ENCODE data around the gene STAM2.

The STAM2 gene

DNA sequence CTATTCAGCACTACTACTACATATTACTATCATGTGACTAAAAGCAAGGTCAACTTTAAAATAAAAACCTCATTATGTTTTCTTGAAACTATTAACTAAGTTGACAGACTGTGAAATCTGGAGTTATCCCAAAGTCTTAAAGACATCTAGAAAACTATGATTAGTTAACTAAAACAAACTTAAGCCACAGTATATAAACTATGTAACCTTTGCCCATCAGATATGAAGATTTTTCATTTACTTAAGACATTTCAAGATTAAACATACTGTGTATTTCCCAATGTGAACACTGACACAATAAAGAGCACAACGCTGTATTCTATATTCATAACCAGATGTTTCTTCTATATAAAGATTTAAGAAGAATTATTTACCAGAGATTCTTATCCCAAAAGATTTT, 43.3 kb downstream of the STAM2 start:
- TF ChIP-seq CTCF (IDR thresholded peaks at IDR 0.05; ENCODE audit: low read depth, low read length, missing control alignments) = no peak
- no peaks in the 10 kb centered on the region for H3K36me3 ChIP-seq (replicated peaks)
- in situ Hi-C loops (cut with HindIII; ENCODE audit: low pct_ligation_motif_present, low sequenced_read_pairs) = no loop called here
- no peak for DNase-seq
- H3K27me3 ChIP-seq (replicated peaks) = no peaks in the 10 kb centered on the region
- no peak overlapping the region for H3K27ac ChIP-seq
- H3K4me3 ChIP-seq (ENCODE audit: low read depth, low read length) = no peak overlapping the region

- Histone ChIP-seq H3K27ac (no peak overlapping the region), H3K36me3 (replicated peaks) (peaks cover 5% of the 10 kb centered on the region), H3K4me3 (ENCODE audit: low read depth, low read length) (no peak overlapping the region), H3K27me3 (replicated peaks) (no peaks in the 10 kb centered on the region)
- DNase-seq = no peak
- in situ Hi-C loops (cut with HindIII; ENCODE audit: low pct_ligation_motif_present, low sequenced_read_pairs) = no loop called here
- TF ChIP-seq CTCF (IDR thresholded peaks at IDR 0.05; ENCODE audit: low read depth, low read length, missing control alignments) = no peak
Observed at GRCh38 chr2:152127628-152128027, 47.9 kb downstream of the STAM2 start.

GRCh38 chr2:152126664-152127063, 48.9 kb downstream of the STAM2 start:
- Histone ChIP-seq H3K27me3 (replicated peaks) (no peaks in the 10 kb centered on the region), H3K27ac (no peak overlapping the region), H3K36me3 (replicated peaks) (peaks cover 5% of the 10 kb centered on the region), H3K4me3 (ENCODE audit: low read depth, low read length) (no peak overlapping the region)
- in situ Hi-C loops (cut with HindIII; ENCODE audit: low pct_ligation_motif_present, low sequenced_read_pairs) = no loop called here
- DNase-seq = no peak
- no peak for TF ChIP-seq CTCF (IDR thresholded peaks at IDR 0.05; ENCODE audit: low read depth, low read length, missing control alignments)

DNA sequence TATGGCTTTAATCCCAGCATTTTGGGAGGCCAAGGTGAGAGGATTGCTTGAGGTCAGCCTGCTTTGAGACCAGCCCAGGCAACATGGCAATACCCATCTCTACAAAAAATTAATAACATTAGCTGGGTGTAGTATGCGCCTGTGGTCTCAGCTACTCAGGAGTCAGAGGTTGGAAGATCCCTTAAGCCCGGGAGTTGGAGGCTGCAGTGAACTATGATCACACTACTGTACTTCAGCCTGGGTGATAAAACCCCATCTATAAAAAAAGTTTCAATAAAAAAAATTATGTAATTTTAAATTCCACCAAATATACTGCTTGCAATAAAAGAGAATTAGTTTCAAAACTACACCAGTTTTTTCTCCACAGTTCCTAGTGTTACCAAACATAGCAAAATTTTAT, 53.4 kb downstream of the STAM2 start:
- Histone ChIP-seq H3K27me3 (replicated peaks) (no peaks in the 10 kb centered on the region), H3K27ac (no peak overlapping the region), H3K4me3 (ENCODE audit: low read depth, low read length) (no peak overlapping the region), H3K36me3 (replicated peaks) (peaks cover 9% of the 10 kb centered on the region)
- no peak for DNase-seq
- no peak for TF ChIP-seq CTCF (IDR thresholded peaks at IDR 0.05; ENCODE audit: low read depth, low read length, missing control alignments)
- in situ Hi-C loops (cut with HindIII; ENCODE audit: low pct_ligation_motif_present, low sequenced_read_pairs) = no loop called here

- Histone ChIP-seq H3K27me3 (replicated peaks) (no peaks in the 10 kb centered on the region), H3K36me3 (replicated peaks) (peaks cover 9% of the 10 kb centered on the region), H3K4me3 (ENCODE audit: low read depth, low read length) (no peak overlapping the region), H3K27ac (no peak overlapping the region)
- TF ChIP-seq CTCF (IDR thresholded peaks at IDR 0.05; ENCODE audit: low read depth, low read length, missing control alignments) = no peak
- no peak for DNase-seq
- in situ Hi-C loops (cut with HindIII; ENCODE audit: low pct_ligation_motif_present, low sequenced_read_pairs) = no loop called here
Observed at GRCh38 chr2:152120430-152120829, 55.1 kb downstream of the STAM2 start.

- no peak for DNase-seq
- in situ Hi-C loops (cut with HindIII; ENCODE audit: low pct_ligation_motif_present, low sequenced_read_pairs) = no loop called here
Observed at GRCh38 chr2:152115952-152116351, 59.6 kb downstream of the STAM2 start.

More at GRCh38 chr2:152115952-152116351, 59.6 kb downstream of the STAM2 start:
- no peak overlapping the region for H3K4me3 ChIP-seq (ENCODE audit: low read depth, low read length)
- H3K36me3 ChIP-seq (replicated peaks) = peaks cover 4% of the 10 kb centered on the region
- no peak overlapping the region for H3K27ac ChIP-seq
- H3K27me3 ChIP-seq (replicated peaks) = no peaks in the 10 kb centered on the region
- peak; percentile 26 for TF ChIP-seq CTCF (IDR thresholded peaks at IDR 0.05; ENCODE audit: low read depth, low read length, missing control alignments)
